Astrocyte of the cerebellum (primary cell): Measurements from ENCODE around the gene RPS6KA5.

Source experiments
- DNase-seq: peaks from one replicate; pipeline ENCODE4 v3.0.0-alpha.2; 2011; ENCODE audit warnings: low read depth
- H3K4me3 ChIP-seq: 2 replicates; pipeline ENCODE4 v1.5.1; 2011; ENCODE audit warnings: mild to moderate bottlenecking, low read depth, low read length, moderate library complexity
- CTCF ChIP-seq: IDR thresholded peaks from 2 replicates; pipeline ENCODE4 v1.5.1; 2012; ENCODE audit warnings: low read length, low read depth, moderate library complexity, mild to moderate bottlenecking; ENCODE audit errors: missing control alignments
- in situ Hi-C: cut with HindIII; loops from 2 replicates; pipeline ENCODE4 v1.10.0; 2017; ENCODE audit warnings: low sequenced_read_pairs

The RPS6KA5 gene

GRCh38 chr14:91084516-91084915 is 24.1 kb upstream of the RPS6KA5 start:
- no peak for TF ChIP-seq CTCF
- in situ Hi-C loops, result no loop called here
- no peak for DNase-seq
- H3K4me3 ChIP-seq, result no peak overlapping the region

GRCh38 chr14:91082282-91082681 is 21.8 kb upstream of the RPS6KA5 start:
- no peak overlapping the region for H3K4me3 ChIP-seq
- no peak for TF ChIP-seq CTCF
- in situ Hi-C loops, result no loop called here
- DNase-seq, result no peak

GRCh38 chr14:91080071-91080470 is 19.6 kb upstream of the RPS6KA5 start:
- in situ Hi-C loops, result no loop called here
- no peak for DNase-seq
- H3K4me3 ChIP-seq, result no peak overlapping the region
- no peak for TF ChIP-seq CTCF

- no peak overlapping the region for H3K4me3 ChIP-seq
- TF ChIP-seq CTCF, result no peak
- in situ Hi-C loops, result no loop called here
- DNase-seq, result no peak
Observed at GRCh38 chr14:91078095-91078737, 17.8 kb upstream of the RPS6KA5 start.

- DNase-seq, result no peak
- in situ Hi-C loops, result no loop called here
- no peak overlapping the region for H3K4me3 ChIP-seq
- TF ChIP-seq CTCF, result no peak
Observed at GRCh38 chr14:91075553-91075952, 15.1 kb upstream of the RPS6KA5 start.

GRCh38 chr14:91070572-91070971 is 10.1 kb upstream of the RPS6KA5 start:
- TF ChIP-seq CTCF, result no peak
- no peak for DNase-seq
- in situ Hi-C loops, result no loop called here
- H3K4me3 ChIP-seq, result no peak overlapping the region
